ENCODE results near the gene SMTN.
"Not testable (repeated sequence)": the region's sequence is repeated elsewhere in the genome, so short reads cannot be mapped to it uniquely, and the experiment has no call there.

The SMTN gene

DNA sequence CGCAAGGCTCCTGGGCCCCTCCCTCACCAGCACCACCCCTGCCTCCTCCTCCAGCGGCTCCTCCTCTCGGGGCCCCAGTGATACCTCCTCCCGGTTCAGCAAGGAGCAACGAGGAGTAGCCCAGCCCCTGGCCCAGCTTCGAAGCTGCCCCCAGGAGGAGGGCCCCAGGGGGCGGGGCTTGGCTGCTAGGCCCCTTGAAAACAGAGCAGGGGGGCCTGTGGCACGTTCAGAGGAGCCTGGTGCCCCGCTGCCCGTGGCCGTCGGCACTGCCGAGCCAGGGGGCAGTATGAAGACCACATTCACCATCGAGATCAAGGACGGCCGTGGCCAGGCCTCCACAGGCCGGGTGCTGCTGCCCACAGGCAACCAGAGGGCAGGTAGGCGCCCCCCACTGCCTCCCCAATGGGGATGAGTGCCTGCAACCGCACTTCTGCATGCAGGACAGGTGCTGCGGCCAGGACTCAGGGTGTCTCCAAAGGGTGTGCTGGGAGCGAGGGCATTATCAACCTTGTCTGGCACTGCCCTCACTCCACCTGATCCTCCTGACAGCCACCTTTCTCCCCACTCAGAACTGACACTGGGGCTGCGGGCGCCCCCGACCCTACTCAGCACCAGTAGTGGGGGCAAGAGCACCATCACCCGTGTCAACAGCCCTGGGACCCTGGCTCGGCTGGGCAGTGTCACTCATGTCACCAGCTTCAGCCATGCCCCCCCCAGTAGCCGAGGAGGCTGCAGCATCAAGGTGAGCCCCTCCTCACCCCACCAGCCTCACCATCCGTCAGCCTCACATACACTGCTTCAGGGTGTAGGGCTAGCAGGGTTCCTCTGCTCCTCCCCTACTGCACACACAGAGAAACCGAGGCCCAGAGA, 10.2 kb downstream of the SMTN start:
- no peak for DNase-seq

DNA sequence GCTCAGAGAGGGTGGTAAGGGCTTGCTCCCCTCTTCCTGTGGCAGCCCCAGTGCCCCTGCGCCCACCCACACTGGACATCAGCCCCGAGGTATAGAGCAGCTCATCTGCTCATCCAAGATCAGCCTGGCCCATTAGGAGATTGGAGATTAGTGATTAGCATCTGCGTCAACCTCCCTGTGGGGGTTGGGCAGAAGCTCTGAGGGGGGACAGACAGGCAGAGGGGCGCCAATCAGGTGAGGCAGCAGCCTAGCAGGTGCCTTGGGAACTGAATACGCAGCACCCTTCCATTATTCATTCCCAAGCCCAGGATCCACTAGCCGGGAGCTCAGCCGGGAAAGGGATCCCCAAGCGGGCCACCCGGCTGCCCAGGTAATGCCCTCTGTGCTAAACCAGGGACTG, 11.0 kb downstream of the SMTN start:
- no peak for DNase-seq

- DNase-seq, result no peak
These were observed 12.2 kb downstream of the SMTN start for GRCh38 chr22:31093086-31093850.

DNA sequence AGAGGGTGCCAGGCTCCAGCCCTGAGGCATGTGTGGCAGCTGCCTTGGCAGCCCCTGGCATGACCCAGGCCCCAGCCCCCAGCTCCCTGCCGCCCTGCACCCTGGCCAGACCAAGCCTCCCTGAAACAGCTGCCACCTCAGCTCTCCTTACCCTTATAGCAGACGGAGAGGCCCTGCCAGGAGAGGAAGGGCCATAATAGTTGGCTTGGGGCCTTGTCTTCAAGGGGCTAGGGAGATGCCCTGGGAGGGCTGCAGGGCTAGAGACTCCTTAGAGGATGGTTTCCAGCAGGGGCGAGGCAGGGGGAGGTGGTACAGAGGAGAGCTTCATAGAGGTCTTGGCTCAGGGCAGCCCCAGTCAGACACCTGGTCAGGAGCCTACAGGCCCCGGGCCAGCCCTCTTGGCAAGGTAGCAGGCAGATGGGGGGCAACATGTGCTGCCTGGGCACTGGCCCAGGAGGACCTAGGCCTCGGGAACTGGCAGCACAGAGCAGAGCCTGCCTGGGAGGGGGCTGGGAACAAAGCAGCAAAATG, 13.0 kb downstream of the SMTN start:
- no peak for DNase-seq

DNA sequence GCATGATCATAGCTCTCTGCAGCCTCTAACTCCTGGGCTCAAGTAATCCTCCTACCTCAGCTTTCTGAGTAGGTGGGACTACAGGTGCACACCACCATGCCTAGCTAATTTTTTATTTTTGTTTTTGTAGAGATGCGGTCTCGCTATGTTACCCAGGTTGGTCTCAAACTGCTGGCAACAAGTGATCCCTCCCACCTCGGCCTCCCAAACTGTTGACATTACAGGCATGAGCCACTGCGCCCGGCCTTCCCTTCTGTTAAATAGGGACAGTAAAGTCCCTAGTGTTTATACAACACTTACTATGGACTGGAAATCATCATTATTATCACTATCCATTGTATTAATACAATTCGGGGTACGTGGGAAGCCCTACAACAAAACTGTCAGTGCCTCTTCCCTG, 13.6 kb downstream of the SMTN start:
- no peak for DNase-seq

GRCh38 chr22:31095637-31096249, 14.6 kb downstream of the SMTN start:
- no peak for DNase-seq

DNA sequence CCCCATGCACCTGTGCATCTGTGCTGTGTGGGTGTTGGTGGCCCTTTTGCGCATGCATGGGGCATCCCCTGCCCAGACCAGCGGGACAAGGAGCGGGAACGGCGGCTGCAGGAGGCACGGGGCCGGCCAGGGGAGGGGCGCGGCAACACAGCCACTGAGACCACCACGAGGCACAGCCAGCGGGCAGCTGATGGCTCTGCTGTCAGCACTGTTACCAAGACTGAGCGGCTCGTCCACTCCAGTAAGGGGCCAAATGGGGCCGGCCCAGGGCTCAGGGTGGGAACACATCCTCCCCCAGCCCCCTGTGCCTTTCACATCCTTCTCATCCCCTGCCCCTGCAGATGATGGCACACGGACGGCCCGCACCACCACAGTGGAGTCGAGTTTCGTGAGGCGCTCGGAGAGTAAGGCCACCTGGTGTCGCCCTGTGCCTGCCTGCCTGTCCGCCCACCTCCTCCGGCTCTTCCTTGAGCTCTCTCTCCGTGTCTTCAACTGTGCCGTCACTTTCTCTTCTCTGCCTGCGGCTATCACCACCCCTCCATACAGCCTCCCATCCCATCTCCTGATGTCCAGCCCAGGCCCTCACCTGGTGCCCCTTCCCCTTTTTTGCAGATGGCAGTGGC, 15.7 kb downstream of the SMTN start:
- no peak for DNase-seq

- not testable (repeated sequence) for DNase-seq
These were observed 16.4 kb downstream of the SMTN start for GRCh38 chr22:31097539-31097938.

DNA sequence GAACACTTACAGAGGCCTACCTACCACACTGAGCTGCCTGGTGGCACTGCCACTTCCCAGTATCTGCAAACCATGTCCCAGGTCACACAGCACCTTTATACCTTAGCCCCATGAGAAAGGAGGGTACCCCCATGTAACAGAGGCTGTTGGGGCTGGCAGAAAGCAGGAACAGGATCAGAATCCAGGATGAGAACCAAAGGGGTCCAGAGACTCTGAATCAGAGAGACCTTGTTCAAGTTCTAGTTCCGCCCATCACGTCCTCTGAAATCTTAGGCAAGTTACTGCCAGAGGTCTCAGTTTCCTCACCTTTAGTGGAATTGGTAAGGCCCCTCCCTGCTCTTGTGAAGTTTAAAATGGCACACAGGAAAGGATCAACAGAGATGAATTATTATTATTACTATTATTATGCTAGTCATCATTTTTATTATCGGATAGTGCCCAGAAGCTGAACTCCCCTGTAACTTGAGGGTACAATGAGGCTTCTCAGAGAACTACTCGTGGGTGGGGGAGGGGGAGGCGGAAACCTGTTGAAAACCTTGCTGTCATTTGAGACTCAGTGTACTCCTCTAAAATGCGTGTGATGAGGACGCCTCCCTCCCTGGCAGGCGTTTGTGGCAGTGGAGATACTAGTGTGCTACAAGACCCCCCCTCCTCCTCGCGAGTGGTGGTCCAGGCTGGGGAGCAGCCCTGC, 17.0 kb downstream of the SMTN start:
- DNase-seq, result no peak

GRCh38 chr22:31098632-31099110, 17.6 kb downstream of the SMTN start:
- no peak for DNase-seq

- DNase-seq, result no peak
These were observed 18.3 kb downstream of the SMTN start for GRCh38 chr22:31099386-31099785.

GRCh38 chr22:31099841-31100761, 19.0 kb downstream of the SMTN start:
- no peak for DNase-seq

- DNase-seq, result no peak
These were observed 19.8 kb downstream of the SMTN start for GRCh38 chr22:31100762-31101525.

GRCh38 chr22:31102441-31103081, 21.4 kb downstream of the SMTN start:
- DNase-seq, result no peak

- DNase-seq, result no peak
These were observed 22.0 kb downstream of the SMTN start for GRCh38 chr22:31103111-31103510.

- no peak for DNase-seq
These were observed 23.0 kb downstream of the SMTN start for GRCh38 chr22:31103899-31104694.

- no peak for DNase-seq
These were observed 23.8 kb downstream of the SMTN start for GRCh38 chr22:31104869-31105268.

DNA sequence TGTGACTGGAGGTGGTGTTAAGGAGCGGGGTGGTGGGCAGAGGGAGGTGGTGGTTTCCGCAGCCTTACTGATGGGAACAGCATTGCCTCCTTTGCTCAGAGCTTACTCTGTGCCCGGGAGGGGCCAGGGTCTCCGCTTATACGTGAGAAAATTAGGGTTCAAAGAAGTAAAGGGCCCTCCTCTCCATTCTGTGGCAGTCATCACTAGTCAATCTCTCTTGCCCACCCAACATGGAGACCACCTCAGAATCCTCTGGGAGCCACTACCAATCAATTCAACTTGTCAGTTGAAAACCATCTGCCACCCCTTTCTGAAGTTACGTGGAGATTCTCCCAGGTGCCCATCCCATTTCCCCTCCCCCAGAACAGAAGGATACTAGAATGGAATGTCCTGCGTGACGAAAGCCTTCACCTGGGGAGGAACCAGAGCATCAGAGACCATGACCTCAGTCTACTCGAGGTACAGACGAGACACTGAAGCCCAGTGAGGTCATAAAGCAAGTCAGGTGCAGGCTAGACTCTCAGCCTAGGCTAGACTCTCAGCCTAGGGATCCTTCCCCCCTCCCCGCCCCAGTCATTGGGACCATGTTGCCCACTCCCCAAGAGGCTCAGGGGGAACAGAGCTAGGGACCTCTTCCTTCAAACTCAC, 24.3 kb downstream of the SMTN start:
- no peak for DNase-seq
